Stimulated activated CD4-positive, alpha-beta T cell treated with anti-CD3 and anti-CD28 coated beads, Interleukin-4, amount 100 ng/mL, for 4 hours (primary cell): ENCODE data around the gene PRPSAP1.
"Not testable (repeated sequence)": the region's sequence is repeated elsewhere in the genome, so short reads cannot be mapped to it uniquely, and the experiment has no call there.

Source experiments
- DNase-seq, 2 experiments: peaks; one replicate each; pipeline ENCODE4 v3.0.0-alpha.2; 2020

The PRPSAP1 gene

GRCh38 chr17:76382803-76383545, 29.3 kb upstream of the PRPSAP1 start:
- peak; percentile 59 to 64 for DNase-seq

GRCh38 chr17:76382351-76382802, 28.7 kb upstream of the PRPSAP1 start:
- DNase-seq, result peak; percentile 28 to 36

GRCh38 chr17:76381633-76382350, 28.1 kb upstream of the PRPSAP1 start:
- DNase-seq, result no peak

- DNase-seq, result no peak
Measured at GRCh38 chr17:76379646-76380376, 26.1 kb upstream of the PRPSAP1 start.

GRCh38 chr17:76379275-76379641, 25.5 kb upstream of the PRPSAP1 start:
- no peak for DNase-seq

GRCh38 chr17:76378548-76379274, 25.0 kb upstream of the PRPSAP1 start:
- DNase-seq, result no peak

GRCh38 chr17:76376318-76377133, 22.8 kb upstream of the PRPSAP1 start:
- no peak for DNase-seq

GRCh38 chr17:76371656-76372628, 18.2 kb upstream of the PRPSAP1 start:
- DNase-seq, result no peak

GRCh38 chr17:76370261-76370993, 16.7 kb upstream of the PRPSAP1 start:
- DNase-seq, result no peak

GRCh38 chr17:76369804-76370203, 16.1 kb upstream of the PRPSAP1 start:
- DNase-seq, result no peak

GRCh38 chr17:76369379-76369778, 15.7 kb upstream of the PRPSAP1 start:
- DNase-seq, result no peak

- no peak for DNase-seq
Measured at GRCh38 chr17:76368545-76368944, 14.8 kb upstream of the PRPSAP1 start.

GRCh38 chr17:76367642-76368041, 13.9 kb upstream of the PRPSAP1 start:
- DNase-seq, result no peak

GRCh38 chr17:76366247-76366646, 12.5 kb upstream of the PRPSAP1 start:
- no peak for DNase-seq

GRCh38 chr17:76365256-76365903, 11.7 kb upstream of the PRPSAP1 start:
- no peak for DNase-seq

GRCh38 chr17:76363107-76363842, 9.6 kb upstream of the PRPSAP1 start:
- DNase-seq, result no peak

GRCh38 chr17:76360461-76360860, 6.7 kb upstream of the PRPSAP1 start:
- DNase-seq, result no peak

- not testable (repeated sequence) for DNase-seq
Measured at GRCh38 chr17:76359776-76360175, 6.1 kb upstream of the PRPSAP1 start.

GRCh38 chr17:76359375-76359774, 5.7 kb upstream of the PRPSAP1 start:
- DNase-seq, result no peak
